ENCODE data around the gene JAG1.

DNA sequence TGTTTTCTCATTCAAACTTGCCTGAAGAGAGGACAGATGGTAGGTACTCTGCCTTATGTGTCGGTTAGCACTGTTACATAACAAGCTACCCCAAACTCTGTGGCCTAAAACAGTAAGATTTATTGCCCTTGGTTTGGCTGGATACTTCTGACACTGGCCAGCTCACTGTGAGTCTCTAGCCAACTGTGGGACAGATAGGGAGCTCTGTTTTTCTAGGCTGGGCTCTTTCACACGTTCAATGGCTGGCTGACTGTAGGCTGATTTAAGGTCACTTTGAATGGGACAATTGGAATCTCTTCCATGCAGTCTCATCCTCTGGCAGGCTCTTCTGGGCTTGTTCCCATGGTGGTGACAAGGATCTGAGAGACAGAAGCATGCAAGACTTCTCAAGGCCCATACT, 39.4 kb upstream of the JAG1 start:
- TF ChIP-seq, protein P1, sequence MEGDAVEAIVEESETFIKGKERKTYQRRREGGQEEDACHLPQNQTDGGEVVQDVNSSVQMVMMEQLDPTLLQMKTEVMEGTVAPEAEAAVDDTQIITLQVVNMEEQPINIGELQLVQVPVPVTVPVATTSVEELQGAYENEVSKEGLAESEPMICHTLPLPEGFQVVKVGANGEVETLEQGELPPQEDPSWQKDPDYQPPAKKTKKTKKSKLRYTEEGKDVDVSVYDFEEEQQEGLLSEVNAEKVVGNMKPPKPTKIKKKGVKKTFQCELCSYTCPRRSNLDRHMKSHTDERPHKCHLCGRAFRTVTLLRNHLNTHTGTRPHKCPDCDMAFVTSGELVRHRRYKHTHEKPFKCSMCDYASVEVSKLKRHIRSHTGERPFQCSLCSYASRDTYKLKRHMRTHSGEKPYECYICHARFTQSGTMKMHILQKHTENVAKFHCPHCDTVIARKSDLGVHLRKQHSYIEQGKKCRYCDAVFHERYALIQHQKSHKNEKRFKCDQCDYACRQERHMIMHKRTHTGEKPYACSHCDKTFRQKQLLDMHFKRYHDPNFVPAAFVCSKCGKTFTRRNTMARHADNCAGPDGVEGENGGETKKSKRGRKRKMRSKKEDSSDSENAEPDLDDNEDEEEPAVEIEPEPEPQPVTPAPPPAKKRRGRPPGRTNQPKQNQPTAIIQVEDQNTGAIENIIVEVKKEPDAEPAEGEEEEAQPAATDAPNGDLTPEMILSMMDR (IDR thresholded peaks at IDR 0.05; ENCODE audit: low read depth, low read length) = no peak
- TF ChIP-seq POLR2A (IDR thresholded peaks at IDR 0.05; ENCODE audit: extremely low read depth, insufficient read length) = no peak
- TF ChIP-seq, protein P2, sequence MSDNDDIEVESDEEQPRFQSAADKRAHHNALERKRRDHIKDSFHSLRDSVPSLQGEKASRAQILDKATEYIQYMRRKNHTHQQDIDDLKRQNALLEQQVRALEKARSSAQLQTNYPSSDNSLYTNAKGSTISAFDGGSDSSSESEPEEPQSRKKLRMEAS (IDR thresholded peaks at IDR 0.05; ENCODE audit: low read depth, low read length) = no peak

Data from NB4 (cell line).